Urinary bladder (tissue), 4 donors: ENCODE results near the gene BBIP1. TPM values are rescaled to one million over a fixed set of nuclear protein-coding genes. Genes with fewer than 3 reads are reported as not detected.
"Not testable (repeated sequence)": the region's sequence is repeated elsewhere in the genome, so short reads cannot be mapped to it uniquely, and the experiment has no call there.

Source experiments
- DNase-seq: peaks from one replicate; pipeline ENCODE4 v3.0.0-alpha.2; 2015; ENCODE audit errors: extremely low spot score
- H3K27ac ChIP-seq: one replicate; pipeline ENCODE4 v1.5.1; 2013; ENCODE audit warnings: low read depth, mild to moderate bottlenecking, moderate library complexity
- H3K36me3 ChIP-seq: one replicate; pipeline ENCODE4 v1.6.1; 2013; ENCODE audit warnings: mild to moderate bottlenecking, moderate library complexity; ENCODE audit not compliant: insufficient read depth
- H3K4me1 ChIP-seq: one replicate; pipeline ENCODE4 v1.6.1; 2013; ENCODE audit warnings: mild to moderate bottlenecking, moderate library complexity; ENCODE audit not compliant: insufficient read depth
- H3K4me3 ChIP-seq: one replicate; pipeline ENCODE4 v1.5.1; 2013; ENCODE audit warnings: low read depth, low read length
- WGBS: extraction: QIAGEN DNeasy Blood & Tissue Kit; methylation state at CpG from one replicate; pipeline ENCODE4 v1.1.7; 2013; 5-methylcytosine and 5-hydroxymethylcytosine counted together
- polyA plus RNA-seq: library from polyadenylated mRNA; stranded (reverse); fragments of 200-250 nt; gene quantifications from one replicate; pipeline ENCODE4 v1.2.3, GENCODE V29; 2013
- total RNA-seq: library from RNA; depleted of rRNA; stranded (reverse); fragments of >200 nt; gene quantifications from one replicate; pipeline ENCODE4 v1.2.3, GENCODE V29; 2014
- donor health status: healthy with polysubstance abuse.
- donor health status: healthy.

The BBIP1 gene
- total and polyA plus RNA-seq, 2 donors, result 28.7 to 57.9 TPM

DNA sequence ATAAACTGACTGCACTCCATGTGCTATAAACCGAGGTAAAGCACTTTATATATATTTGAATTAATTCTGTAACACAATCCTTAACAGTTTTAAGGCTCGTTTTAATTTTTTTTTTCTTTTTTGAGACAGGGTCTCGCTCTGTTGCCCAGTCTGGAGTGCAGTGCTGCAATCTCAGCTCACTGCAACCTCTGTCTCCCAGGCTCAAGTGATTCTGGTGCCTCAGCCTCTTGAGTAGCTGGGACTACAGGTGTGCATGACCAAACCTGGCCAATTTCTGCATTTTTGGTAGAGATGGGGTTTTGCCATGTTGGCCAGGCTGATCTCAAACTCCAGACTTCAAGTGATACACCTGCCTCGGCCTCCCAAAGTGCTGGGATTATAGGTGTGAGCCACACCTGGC is 3.4 kb downstream of the BBIP1 start:
- H3K4me1 ChIP-seq, H3K36me3 ChIP-seq, H3K4me3 ChIP-seq, H3K27ac ChIP-seq, DNase-seq: not testable (repeated sequence)
- 95% methylated on average over 4 of the region's 4 CpGs for WGBS

DNA sequence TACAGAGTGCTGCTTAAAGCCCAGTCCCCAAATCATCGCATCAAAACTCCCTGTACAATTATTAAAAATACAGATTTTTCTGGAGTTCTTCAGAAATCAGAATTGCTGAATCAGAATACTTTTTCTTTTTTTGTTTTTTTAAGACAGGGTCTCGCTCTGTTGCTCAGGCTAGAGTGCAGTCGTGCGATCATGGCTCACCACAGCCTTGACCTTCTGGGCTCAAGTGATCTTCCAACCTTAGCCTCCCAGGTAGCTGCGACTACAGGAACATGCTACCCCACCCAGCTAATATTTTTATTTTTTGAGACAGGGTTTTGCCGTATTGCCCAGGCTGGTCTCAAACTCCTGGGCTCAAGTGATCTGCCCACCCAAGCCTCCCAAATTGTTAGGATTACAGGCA is 3.9 kb downstream of the BBIP1 start:
- Histone ChIP-seq H3K4me1 (no peaks in the 10 kb centered on the region), H3K27ac (no peak overlapping the region), H3K4me3 (no peak overlapping the region), H3K36me3 (no peaks in the 10 kb centered on the region)
- DNase-seq, result no peak
- WGBS, result 96% methylated on average over 6 of the region's 6 CpGs

DNA sequence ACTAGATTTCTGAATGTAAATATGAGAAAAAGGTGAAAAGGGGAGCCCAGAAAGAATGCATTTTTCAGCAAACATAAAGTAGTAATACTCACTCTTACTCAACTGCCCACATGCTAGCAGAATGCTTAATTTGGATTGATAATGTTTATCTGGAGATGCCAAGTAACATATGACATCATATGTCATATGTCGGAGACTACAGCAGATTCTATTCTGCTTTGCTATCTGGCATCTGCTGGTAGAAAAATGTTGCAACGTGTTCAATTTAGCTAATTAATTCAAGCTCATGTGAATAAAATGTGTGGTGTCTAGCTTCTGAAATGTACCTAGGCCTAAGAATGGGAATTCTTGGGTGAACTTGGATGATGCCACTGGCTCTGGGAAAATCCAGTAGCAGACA is 4.5 kb downstream of the BBIP1 start:
- Histone ChIP-seq H3K4me1 (no peaks in the 10 kb centered on the region), H3K36me3 (no peaks in the 10 kb centered on the region), H3K4me3 (no peak overlapping the region), H3K27ac (no peak overlapping the region)
- 89% methylated on average over 2 of the region's 2 CpGs for WGBS
- DNase-seq, result no peak

DNA sequence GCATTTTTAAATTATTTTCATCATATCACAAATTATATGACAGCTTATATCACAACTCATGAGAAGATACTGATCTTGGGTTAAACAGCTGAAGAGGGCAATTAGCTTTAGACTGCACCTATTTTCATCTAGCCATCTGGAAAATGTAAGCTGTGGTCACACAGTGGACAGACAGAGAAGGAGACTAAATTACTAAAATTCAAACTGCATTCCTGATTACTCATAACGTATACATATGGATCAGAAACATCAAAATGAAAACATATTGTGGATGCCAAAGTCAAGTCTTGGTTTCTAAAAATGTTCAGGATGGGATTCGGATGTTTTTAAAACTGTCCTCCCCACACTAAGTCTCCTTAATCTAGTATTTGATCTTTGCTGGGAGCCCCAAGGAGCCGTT is 6.6 kb downstream of the BBIP1 start:
- WGBS, result 40% methylated on average over 3 of the region's 3 CpGs
- Histone ChIP-seq H3K27ac (no peak overlapping the region), H3K4me1 (no peaks in the 10 kb centered on the region), H3K36me3 (no peaks in the 10 kb centered on the region), H3K4me3 (no peak overlapping the region)
- no peak for DNase-seq

DNA sequence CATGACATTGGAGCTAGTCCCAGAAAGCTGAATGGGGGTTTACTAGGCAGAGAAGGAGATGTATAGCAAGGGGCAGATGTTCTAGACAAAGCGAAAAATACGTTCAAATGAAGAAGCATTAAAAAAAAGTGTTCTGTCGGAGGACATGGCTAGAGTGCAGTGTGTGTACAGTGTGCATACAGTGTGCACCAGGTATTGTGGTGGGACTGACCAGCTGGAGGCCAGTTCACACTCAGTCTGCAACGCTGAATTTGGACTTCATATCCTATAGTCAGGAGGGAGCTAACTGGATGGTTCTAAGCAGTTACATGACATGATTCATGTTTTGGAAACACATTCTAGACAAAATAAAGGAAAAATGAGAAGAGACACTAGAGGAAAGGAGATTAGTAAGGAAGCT is 8.8 kb downstream of the BBIP1 start:
- H3K27ac ChIP-seq, result no peak overlapping the region

DNA sequence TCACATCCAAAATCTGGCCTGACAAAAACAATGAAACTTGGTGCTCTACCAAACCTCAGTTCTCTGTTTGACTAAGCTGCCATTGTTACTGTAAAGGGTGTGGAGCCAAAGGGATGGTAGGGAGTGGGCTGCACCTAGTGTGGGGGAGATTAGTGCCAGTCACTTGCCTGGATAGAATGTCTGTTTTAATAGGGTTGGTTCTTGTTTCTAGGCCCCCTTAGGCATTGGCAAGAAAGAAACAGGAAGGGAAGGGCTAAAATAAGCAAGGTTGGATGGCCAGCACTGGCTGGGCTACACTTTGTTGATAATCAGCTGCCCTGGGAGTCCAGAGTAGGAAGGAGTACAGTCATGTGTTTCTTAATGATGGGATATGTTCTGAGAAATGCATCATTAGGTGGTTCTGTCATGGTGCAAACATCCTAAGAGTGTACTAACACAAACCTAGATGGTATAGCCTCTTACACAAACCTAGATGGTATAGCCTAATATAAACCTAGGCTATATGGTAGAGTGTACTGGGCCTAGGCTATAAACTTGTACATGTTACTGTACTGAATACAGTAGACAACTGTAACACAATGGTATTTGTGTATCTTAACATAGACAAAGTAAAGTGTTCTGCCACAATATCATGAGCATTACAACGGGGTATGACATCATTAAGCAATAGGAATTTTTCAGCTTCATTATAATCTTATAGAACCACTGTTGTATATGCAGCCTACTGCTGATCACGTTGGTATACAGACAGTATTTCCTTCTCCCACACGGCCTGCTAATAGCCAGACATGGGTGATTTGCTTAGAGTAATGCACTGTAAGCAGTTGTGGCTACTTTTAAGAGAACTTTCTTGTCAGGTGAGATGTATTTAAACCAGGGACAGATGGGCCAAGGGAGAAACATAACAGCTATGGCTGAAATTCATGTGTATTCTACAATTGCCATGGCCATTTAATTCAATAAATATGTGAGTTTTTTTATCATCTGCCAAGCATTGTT is 15.4 kb downstream of the BBIP1 start:
- H3K36me3 ChIP-seq, result no peaks in the 10 kb centered on the region
- H3K27ac ChIP-seq, result no peak overlapping the region
- no peak for DNase-seq
- 69% methylated on average over 3 of the region's 3 CpGs for WGBS
- H3K4me3 ChIP-seq, result no peak overlapping the region
- no peaks in the 10 kb centered on the region for H3K4me1 ChIP-seq

More for the DNA sequence above, 8.8 kb downstream of the BBIP1 start:
- DNase-seq, result no peak
- Histone ChIP-seq H3K4me3 (no peak overlapping the region), H3K36me3 (no peaks in the 10 kb centered on the region), H3K4me1 (no peaks in the 10 kb centered on the region)
- 57% methylated on average over 4 of the region's 4 CpGs for WGBS

DNA sequence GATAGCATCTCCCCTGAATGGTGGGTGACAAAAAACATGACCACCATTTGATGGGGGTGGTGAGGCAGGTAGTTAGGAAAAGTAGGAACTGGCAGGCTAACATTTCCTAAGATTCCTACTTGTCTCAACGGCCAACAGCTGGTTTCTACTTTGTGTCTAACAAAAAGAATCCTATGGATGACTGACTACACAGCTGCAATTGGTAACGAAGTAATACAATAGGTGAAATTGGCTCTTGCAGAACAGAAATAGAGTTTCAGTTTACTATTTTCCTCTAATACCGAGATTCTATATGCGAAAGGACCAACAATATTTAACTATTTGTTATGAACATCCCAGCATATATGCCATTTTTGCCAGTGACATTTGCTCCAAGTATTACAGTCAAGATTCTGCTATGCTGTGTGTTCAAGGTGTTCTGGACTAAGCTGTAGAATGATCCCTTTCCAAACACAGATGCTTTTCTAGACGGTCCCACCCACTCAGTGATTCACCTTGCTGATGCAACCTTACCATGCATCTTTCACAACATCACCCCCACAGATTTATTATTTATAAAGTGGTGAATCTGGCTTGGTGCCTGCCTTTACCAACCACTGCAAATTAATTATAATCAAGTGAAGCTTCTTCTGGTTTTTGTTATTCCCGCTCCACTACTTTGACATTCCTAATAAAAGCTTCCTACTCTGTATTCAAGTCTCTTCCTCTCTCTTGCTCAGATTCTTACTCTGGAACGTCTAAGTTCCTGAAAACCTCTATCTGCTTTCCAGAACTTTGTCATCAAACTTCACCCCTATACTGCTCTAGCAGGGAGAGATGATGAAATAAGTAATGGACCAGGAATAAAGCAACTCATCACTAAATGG is 16.8 kb downstream of the BBIP1 start:
- no peak for DNase-seq
- Histone ChIP-seq H3K27ac (no peak overlapping the region), H3K4me3 (no peak overlapping the region), H3K36me3 (peaks cover 1% of the 10 kb centered on the region), H3K4me1 (no peaks in the 10 kb centered on the region)
- WGBS, result 73% methylated on average over 7 of the region's 7 CpGs

DNA sequence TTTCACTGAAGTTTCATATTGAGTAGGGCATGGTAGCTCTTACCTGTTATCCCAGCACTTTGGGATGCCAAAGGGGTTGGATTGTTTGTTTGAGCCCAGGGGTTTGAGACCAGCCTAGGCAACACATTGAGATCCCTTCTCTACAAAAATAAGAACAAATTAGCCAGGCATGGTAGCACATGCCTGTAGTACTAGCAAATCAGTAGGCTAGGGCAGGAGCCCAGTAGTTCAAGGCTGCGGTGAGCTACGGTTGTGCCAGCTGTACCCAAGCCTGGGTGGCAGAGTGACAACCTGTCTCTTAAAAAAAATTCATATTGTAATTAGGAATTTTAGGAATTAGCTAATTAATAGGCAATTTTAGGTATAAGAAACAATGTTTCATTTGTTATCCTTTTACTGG is 18.0 kb downstream of the BBIP1 start:
- no peak overlapping the region for H3K4me3 ChIP-seq
- no peaks in the 10 kb centered on the region for H3K4me1 ChIP-seq
- peaks cover 4% of the 10 kb centered on the region for H3K36me3 ChIP-seq
- 98% methylated on average over 2 of the region's 2 CpGs for WGBS
- H3K27ac ChIP-seq, result no peak overlapping the region
- no peak for DNase-seq

DNA sequence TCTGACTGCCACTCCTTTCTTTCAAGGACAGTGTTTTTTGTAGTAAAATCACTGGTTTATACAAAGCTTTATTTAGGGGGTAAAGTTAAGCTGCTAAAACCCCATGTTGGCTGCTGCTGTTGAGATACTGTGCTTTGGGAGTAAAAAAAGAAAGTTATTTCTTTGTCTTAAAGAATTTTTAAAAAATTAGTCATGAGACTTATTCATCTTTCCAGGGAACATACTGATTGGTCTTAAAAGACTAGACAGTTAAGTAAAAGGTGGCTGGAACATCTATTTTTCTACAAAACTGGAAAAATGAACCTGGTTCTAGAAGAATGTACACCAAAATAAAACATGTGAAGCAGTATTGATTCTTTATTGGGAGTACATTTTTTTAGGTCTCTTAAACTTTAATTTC is 20.6 kb downstream of the BBIP1 start:
- no peak overlapping the region for H3K4me3 ChIP-seq
- no peak overlapping the region for H3K27ac ChIP-seq
- H3K4me1 ChIP-seq, result no peaks in the 10 kb centered on the region
- H3K36me3 ChIP-seq, result peaks cover 4% of the 10 kb centered on the region
- DNase-seq, result no peak

DNA sequence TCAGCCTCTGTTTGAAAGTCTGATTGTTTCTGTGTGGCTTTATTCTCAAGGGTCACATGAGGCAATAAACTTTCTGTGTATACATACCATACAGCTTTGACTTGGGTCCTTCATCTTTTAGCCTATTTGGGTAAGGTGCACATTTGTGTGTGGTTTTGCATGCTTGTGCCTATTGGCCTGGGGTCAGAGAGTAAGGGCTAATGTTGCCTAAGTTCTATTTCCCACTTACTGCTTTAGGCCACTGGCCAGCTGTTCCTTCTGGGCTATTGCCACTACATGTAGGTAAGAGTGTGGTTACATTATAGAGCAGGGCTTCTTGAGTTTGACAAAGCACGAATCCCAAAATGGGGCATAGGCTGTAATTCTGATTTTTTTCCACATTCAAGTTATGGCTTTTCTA is 21.8 kb downstream of the BBIP1 start:
- peaks cover 6% of the 10 kb centered on the region for H3K36me3 ChIP-seq
- no peak overlapping the region for H3K4me3 ChIP-seq
- peak overlapping the region; percentile 32 for H3K27ac ChIP-seq
- WGBS, result 94% methylated on average over 1 of the region's 1 CpG
- no peak for DNase-seq
- no peaks in the 10 kb centered on the region for H3K4me1 ChIP-seq

DNA sequence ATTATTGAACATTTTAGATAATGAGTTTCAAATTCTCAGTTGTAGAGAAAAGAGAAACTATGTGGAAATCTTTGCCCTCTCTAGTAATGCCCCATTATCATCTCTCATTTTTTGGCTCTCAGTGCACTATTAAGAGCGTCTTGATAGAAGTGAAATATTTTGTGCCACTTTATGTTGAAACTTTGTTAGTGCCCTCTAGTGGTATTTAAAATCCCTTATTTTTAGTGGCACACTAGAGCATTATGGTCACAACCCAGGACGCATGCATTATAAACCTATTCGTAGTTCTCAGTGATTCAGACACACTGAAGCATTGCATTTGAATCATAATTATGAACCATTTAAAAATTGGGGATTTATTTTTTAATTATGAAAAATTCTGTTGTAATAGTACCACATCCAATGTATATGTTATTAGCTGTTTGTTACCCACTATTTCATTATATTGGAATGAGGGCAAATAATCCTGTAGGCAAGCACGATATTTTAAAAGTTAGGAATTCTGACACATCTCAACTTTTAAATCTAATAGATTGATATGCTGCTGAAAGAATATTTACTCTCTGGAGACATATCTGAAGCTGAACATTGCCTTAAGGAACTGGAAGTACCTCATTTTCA is 25.3 kb downstream of the BBIP1 start:
- no peak overlapping the region for H3K27ac ChIP-seq
- no peak for DNase-seq
- 29% methylated on average over 4 of the region's 4 CpGs for WGBS
- peaks cover 6% of the 10 kb centered on the region for H3K36me3 ChIP-seq
- no peak overlapping the region for H3K4me3 ChIP-seq
- H3K4me1 ChIP-seq, result no peaks in the 10 kb centered on the region

DNA sequence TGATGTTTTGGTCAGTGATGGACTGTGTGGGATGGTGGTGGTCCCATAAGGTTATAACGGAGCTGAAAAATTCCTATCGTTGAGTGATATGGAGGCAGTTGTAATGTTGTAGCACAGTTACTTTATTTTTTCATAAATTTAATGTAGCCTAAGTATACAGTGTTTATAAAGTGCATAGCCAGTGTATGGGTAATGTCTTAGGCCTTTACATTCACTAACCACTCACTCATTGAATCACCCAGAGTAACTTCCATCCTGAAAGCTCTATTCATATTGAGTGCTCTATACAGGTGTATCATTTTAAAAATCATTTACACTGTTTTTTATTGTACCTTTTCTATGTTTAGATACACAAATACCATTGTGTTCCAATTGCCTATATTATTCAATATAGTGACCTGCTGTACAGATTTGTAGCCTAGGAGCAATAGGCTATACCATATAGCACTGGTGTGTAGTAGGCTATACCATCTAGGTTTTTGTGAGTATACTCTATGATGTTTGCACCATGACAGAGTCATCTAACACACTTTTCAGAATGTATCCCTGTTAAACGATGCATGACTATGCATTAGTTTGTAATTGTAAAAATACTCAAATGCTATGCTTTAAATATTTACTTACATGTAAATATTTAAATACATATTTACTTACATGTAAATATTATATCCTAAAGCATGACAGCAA is 26.2 kb downstream of the BBIP1 start:
- Histone ChIP-seq H3K4me1 (no peaks in the 10 kb centered on the region), H3K4me3 (no peak overlapping the region), H3K36me3 (peaks cover 6% of the 10 kb centered on the region), H3K27ac (no peak overlapping the region)
- no peak for DNase-seq
- WGBS, result 77% methylated on average over 3 of the region's 3 CpGs

DNA sequence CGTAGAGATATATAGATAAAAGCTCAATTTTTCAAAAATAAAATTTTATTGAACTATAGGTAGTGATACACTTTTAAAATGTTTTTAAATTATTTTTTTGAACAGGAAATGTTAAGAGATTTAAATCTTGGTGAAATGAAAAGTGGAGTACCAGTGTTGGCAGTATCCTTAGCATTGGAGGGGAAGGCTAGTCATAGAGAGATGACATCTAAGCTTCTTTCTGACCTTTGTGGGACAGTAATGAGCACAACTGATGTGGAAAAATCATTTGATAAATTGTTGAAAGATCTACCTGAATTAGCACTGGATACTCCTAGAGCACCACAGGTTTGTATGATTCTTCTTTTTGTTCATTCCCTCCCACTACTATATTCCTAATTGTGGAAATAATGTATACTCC is 31.4 kb downstream of the BBIP1 start:
- 97% methylated on average over 1 of the region's 1 CpG for WGBS
- peaks cover 2% of the 10 kb centered on the region for H3K4me1 ChIP-seq
- no peak overlapping the region for H3K4me3 ChIP-seq
- no peak overlapping the region for H3K27ac ChIP-seq
- peaks cover 8% of the 10 kb centered on the region for H3K36me3 ChIP-seq
- no peak for DNase-seq
